Suppressor macrophage treated with lipopolysaccharide for 1 hour (primary cell): ENCODE data around the gene MAPK14.
"Not testable (repeated sequence)": the region's sequence is repeated elsewhere in the genome, so short reads cannot be mapped to it uniquely, and the experiment has no call there.

ENCODE experiments used
- DNase-seq, 3 donors: peaks; one replicate each; pipeline ENCODE4 v3.0.0-alpha.2; 2020 to 2022

The MAPK14 gene

DNA sequence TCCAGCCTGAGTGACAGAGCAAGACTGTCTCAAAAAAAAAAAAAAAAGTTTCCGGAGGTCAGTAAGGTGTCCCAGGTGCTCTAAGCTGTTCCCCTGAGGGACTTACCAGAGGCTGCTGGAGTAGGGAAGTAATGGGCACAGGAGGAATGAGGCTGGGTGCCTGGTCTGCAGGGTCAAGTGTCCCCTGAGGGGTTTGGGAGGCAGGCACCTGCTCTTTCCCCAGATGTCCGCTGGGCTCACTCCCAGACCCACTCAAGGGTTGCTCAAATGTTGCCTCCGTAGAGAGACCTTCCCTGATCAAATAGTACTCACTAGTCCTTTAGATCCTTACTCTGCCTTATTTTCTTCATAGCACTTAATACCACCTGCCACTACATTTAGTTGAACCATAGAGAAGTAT lies 97.3 kb downstream of the MAPK14 start:
- DNase-seq, result no peak

DNA sequence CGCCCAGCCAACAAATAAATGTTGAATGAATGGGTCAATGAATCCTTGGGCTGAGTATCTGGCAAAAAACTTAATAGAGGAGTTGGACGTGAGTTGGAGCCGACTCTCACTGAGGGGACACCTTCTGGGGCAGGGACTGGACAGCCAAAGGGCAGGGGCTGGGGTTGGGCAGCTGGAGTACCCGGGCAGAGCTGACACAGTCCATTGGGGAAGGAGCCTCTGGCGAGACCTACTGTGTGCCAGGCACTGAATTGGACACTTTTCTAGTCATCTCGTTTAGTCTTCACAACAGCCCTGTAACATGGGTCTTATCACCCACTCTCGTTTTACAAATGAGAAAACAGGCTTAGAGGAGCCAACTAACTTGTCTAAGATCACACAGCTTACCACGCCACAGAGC lies 98.0 kb downstream of the MAPK14 start:
- DNase-seq, result no peak

DNA sequence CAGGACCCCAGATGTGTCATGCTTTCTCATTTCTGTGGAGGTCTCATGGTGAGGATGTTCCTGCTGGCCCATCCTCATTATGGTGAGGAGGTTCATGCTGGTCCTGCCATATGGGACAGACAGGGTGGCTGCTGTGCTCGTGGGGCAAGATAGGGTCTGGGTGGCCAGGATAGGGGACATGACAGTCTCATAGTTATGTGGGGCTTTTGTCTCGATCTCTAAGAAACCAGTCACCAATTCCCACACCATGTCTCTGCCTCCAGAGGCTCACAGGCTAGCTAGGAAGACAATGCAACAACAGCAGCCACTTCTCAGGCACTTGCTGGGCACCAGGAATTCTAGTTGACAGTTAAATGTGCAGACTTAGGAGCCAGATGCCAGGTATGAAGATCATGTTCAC lies 98.5 kb downstream of the MAPK14 start:
- DNase-seq, result no peak

DNA sequence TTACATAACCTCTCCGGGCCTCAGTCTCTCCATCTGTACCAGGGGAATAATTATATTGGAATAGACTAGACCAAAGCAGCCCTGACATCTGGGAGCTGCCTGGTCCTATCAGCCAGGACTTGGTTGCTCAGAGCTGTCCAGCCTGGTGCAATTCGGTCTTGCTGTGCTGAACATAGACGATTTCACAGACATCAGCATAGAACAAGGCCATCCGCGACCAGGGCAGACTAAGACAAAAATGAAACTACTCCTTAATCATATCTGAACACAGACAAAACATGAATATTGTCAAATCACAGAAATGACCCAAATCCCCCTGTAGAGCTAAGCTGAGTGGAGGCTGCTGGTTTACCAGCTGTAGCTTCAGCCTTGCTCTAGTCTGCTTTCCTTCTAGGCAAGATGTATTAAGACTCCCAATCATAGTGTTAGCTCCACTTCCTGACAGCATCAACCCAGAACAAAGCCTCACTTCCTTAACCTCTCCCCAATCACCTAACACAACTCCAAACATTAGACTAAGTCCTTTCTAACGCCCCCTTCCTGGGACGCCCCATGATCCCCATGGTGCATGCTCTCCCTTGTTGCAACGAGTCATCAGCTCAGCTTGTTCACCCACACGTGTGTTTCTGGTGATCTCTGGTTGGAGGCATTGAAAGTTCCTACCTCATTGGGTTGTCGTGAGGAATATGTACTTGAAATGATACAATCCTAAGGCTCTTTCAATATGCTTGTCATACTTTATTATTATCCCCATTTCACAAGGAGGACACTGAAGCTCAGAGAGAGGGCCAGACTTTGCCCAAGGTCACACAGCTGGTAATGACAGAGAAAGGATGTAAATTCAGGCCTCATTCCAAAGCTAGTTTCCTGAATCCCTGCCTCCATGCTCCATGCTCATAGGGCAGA lies 99.2 kb downstream of the MAPK14 start:
- peak; percentile 80 to 91 (median 87) for DNase-seq

DNA sequence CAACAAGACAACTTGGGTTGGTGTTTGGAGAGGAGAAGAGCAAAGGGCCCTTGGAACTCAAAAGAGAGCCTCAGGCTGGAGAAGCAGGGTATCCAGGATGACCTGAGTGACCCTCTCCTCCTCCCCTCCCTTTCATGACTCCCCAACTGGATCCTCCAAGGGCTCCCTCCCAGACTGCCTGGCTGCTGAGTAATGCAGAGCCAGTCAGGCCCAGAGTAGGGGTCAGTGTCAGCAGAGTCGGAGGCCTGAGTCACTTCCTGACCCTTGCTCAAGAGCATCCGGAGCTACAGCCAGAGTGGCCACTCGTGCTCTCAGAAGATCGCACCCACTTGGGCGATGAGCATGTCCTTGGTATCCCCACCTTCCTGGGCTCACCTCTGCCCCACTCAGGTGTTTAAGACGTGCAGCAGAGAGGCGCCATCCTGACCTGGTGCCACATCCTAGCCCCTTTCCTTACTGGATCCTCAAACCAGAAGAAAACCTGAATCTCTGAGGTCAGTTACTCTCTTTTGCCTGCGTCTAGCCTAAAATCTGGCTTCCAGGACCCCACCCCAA lies 99.9 kb downstream of the MAPK14 start:
- DNase-seq, result peak; percentile 94 to 97 (median 96)

DNA sequence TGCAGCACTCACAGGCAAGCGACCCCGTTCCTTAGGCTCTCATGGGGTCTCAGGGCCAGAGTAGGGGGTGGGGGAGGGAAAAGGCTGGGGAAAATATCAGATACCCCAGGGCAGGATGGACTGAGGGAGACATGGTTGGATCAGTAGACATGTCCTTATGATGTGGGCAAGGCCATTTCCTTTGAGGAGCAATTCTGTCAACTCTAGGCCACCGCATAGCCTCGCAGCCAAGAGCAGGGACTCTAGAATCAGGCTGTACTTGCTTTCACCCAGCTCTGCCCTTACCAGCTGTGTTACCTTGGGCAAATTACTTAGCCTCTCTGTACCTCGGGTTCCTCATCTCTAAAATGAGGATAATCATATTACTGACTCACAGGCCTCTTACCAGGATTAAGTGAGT lies 100.5 kb downstream of the MAPK14 start:
- DNase-seq, result peak in 1 of 3 donors; percentile 28

DNA sequence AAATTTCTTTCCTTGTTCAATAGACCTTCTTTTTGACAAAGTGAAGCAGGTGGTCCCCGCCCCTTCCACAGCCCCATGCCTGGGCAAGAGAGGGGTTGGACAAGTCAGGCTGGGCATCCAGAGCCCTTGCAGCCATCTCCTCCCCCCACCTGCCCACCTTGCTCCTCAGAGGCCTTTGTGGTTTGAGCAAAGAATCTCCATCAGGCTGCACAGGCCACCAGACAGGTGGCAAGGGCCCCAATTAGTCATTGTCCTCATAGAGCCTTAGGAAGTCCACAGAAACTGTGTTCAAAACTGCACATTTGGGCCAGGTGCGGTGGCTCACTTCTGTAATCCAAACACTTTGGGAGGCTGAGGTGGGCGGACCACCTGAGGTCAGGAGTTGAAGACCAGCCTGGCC lies 101.2 kb downstream of the MAPK14 start:
- DNase-seq, result no peak

DNA sequence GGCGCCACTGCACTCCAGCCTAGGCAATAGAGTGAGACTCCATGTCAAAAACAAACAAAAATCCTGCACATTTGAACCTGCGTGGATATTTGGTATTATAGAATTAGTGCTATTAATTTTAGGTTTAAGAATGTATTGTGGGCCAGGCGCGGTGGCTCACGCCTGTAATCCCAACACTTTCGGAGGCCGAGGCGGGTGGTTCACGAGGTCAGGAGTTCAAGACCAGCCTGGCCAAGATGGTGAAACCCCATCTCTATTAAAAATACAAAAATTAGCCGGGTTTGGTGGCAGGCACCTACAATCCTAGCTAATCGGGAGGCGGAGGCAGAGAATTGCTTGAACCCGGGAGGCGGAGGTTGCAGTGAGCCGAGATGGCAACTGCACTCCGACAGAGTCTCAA lies 101.7 kb downstream of the MAPK14 start:
- not testable (repeated sequence) for DNase-seq

DNA sequence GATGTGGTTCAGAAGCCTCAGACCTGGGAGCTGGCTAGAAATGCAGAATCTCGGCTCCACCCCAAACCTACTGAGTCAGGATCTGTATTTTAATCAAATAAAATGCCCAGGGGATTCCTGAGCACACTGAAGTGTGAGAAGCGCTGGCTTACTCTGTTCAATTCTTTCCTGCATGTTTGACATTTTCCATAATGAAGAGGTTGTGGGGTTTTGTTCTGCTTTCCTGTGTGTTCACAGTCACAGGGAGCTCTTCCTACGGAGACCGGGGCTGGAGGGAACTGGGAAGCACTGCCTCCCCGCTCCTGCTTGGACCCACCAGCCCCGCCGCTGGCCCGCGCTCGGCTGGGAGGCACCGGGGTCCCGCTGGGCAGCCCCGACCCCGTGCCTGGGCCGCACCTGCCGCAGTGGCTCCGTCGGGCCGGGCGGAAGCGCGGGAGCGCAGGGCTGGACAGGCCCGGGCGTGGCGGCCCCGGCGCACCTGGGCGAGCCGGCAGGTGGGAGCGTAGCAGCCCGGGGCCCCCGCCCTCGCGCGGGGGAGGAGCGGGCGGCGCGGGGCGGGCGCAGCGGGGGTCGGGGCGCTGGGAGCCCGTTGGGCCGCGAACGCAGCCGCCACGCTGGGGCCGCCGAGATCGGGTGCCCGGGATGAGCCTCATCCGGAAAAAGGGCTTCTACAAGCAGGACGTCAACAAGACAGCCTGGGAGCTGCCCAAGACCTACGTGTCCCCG lies 102.5 kb downstream of the MAPK14 start, which contains the start of gene MAPK13:
Gene MAPK13 (plus strand): TSS at position 573 of the 726 bp plus-strand sequence. CDS start 70 bp downstream, at position 643.
- DNase-seq, result peak; percentile 77 to 87 (median 78)

DNA sequence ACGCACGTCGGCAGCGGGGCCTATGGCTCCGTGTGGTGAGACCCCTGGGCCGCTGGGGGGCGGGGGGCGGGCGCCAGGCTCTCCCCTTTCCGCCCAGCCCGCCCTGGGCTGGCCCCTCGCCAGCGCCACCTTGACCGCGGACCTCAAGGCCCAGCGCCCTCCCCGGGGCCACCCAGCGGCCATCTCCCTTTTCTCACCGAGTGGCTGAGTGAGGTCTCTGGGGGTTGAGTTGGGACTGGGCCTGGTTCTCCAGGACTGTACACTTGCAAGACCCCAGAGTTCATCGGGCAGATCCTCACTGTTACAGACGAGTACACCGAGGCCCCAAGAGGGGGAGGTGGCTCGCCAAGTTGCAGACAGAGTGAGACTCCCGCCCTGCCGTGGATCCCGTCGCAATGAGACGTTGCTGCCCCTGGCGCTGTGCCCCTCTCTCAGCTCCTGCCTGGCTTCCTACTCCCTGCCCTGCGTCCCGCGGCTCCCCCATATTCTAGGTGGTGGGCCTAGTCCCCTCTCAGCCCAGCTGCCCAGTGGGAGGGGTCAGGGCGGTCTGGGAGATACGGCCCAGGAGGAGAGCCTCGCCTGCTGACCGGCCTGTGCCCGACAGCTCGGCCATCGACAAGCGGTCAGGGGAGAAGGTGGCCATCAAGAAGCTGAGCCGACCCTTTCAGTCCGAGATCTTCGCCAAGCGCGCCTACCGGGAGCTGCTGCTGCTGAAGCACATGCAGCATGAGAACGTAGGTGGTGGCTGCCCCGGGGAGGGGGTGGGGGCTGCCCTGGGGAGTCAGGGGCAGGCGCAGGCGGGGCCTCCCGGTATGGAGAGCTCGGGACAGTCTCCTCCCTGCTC lies 103.3 kb downstream of the MAPK14 start:
- DNase-seq, result peak; percentile 72 to 90 (median 73)

DNA sequence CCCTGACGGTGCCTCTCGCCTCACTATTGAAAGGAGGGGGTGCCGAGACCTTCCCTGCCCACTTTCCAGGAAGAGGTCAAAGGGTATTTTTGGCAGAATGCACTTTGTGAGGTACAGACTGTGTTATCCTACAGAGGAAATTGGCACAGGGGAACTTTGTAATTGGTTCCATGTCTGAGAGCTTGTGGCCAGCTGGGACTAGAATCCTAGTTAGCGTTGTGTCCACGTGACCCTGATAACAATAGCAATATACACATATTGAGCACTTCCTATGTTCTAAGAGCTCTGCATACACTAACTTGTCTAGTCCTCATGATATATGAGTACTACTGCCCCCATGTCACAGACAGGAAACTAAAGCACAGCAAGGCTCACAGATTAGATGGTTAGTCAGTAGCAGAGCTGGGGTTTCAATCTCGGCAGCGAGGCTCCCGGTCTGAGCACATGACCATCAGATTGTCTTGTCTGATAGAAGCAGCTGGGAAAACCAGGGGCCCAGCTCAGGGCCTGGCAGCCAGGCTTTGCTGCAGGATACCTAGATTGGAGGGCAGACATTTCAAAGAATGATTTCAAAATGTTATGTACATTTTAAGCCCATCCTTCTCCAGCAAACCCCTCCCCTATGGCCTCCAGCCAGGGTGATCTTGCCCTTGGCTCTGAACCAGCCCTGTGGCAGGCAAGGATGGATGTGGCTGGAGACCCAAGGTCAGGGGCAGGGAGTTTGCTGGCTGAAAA lies 104.1 kb downstream of the MAPK14 start:
- peak; percentile 70 to 76 (median 73) for DNase-seq

DNA sequence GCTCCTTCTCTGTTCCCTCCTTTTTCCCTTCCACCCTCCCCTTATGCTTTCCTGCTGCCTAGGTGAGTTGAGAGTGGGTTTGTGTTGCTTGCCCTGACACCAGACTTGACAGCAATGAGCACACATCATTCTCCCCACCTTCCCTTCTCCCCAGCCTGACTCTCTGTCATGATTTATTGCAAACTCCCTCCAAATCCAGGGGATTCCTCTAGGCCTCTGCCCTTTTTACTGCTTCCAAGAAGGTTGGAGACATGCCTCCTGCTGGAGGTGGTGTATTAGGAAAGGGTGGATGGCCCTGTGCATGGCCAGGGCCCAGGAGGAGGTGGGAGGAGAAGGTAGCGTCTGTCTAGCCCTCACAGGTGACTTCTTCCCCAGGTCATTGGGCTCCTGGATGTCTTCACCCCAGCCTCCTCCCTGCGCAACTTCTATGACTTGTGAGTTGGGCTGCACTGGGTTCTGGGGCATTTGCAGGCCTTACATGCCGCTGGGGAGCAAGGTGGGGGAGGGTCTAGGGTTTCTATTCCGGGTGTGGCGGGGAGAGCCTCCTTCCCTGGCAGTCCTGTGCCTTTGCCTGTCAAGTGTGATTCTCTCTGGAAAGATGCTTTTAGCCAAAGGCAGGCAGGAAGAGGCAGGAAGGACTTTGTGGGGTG lies 104.8 kb downstream of the MAPK14 start:
- DNase-seq, result no peak

DNA sequence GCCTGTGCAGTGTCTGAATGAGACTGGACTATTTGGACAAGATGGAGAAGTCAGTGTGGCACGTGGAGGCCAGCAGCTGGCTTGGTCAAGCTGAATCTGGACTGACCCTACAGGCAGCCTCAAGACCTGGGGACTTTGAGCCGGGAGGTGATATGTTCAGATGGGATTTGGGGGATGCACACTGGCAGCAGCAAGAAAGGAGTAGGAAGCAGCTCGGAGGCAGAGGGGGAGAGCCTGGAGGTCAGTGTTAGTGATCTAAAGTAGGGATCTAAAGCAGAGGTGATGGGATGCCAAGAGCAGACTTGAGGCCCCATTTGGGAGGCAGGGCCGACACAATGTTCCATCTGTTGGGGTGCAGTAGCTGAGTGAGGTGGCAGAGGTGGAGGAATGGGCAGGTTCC lies 105.5 kb downstream of the MAPK14 start:
- DNase-seq, result no peak

DNA sequence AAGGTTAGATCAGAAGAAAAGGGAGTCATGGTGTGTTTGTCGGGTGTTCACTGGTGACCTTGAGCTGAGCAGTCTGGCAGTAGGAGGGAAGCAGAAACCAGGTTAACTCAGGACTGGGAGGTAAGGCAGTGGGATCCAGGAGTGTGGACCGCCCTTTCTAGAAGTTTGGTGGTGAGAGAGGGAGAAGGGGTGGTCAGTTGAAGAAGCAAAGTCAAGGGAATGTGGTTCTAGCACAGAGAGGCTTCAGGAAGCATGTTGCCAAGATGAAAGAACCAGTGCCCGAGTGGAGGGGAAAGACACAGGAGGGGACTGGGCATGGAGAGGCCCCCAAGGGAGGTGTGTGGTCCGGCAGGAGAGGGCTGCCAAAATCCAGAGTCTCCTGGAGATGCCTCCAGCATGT lies 106.3 kb downstream of the MAPK14 start:
- no peak for DNase-seq

DNA sequence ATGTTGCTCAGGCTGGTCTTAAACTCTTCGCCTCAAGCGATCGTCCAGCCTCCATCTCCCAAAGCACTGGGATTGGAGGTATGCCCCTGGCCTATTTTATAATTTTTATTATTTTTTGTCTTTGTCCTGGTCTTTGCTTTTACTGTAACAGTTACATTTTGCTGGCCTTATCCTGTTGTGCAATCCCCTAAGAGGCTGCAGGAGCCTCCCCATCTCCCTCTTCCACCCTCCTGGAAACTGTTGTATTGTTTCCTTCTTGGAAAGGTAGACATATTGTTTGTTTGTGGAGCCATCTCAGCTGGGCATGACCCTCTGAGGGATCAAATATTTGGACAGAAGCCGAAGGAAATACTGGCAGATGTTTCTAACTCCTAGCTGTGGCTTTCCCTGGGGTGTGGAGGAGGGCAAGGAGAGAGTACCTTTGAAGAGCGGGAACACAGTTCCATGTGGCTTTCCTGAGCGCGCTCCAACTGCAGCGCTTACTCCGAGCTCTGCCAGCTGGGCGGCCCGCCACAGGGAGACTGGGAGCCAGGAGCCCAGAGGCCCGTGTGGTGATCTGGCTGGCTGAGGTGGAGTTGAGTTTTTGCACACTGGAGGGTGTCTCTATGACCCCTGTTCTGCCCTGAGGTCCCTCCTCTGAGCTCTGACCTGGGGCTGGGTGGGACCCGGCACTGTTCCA lies 107.6 kb downstream of the MAPK14 start:
- DNase-seq, result no peak

DNA sequence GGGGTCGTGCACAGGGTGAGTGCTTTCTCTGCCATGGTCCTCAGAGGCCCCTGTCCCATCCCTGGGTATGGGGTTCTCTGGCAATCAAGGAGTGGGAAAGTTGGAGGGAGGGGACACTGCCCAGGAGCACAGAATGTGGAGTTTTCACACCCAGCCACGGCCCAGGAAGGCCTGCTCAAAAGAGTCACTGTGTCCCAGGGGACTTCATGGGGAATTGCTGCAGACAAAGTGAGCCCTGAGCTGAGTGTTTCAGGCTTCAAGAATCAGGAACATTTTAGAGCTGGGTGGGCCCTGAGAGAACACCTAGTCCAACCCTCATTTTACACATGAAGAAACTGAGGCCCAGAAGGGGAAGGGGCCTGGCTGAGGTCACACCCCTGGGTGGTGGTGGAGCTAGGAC lies 108.4 kb downstream of the MAPK14 start:
- DNase-seq, result no peak

DNA sequence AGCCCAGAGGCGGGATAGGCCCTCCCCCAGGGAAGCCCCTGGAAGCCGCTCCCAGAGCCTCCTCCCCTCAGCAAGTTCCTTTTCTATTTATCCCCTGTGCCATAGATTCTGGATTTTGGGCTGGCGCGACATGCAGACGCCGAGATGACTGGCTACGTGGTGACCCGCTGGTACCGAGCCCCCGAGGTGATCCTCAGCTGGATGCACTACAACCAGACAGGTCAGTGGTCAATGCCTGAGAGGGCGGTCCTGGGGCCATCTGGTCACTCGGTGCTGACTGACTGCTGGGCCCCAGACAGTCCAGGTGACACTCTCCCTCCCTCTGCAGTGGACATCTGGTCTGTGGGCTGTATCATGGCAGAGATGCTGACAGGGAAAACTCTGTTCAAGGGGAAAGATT lies 108.9 kb downstream of the MAPK14 start:
- no peak for DNase-seq

DNA sequence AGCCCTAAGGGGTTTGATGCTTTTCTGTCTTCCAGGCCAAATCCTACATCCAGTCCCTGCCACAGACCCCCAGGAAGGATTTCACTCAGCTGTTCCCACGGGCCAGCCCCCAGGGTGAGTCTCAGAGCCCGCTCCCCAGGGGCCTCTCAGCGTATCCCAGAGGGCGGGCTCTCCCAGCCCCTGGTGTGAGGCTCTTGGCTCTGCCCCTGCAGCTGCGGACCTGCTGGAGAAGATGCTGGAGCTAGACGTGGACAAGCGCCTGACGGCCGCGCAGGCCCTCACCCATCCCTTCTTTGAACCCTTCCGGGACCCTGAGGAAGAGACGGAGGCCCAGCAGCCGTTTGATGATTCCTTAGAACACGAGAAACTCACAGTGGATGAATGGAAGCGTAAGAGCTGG lies 111.1 kb downstream of the MAPK14 start:
- no peak for DNase-seq

DNA sequence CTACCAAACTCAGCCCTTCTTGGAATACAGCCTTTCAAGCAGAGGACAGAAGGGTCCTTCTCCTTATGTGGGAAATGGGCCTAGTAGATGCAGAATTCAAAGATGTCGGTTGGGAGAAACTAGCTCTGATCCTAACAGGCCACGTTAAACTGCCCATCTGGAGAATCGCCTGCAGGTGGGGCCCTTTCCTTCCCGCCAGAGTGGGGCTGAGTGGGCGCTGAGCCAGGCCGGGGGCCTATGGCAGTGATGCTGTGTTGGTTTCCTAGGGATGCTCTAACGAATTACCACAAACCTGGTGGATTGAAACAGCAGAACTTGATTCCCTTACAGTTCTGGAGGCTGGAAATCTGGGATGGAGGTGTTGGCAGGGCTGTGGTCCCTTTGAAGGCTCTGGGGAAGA lies 111.8 kb downstream of the MAPK14 start:
- peak in 1 of 3 donors; percentile 44 for DNase-seq

DNA sequence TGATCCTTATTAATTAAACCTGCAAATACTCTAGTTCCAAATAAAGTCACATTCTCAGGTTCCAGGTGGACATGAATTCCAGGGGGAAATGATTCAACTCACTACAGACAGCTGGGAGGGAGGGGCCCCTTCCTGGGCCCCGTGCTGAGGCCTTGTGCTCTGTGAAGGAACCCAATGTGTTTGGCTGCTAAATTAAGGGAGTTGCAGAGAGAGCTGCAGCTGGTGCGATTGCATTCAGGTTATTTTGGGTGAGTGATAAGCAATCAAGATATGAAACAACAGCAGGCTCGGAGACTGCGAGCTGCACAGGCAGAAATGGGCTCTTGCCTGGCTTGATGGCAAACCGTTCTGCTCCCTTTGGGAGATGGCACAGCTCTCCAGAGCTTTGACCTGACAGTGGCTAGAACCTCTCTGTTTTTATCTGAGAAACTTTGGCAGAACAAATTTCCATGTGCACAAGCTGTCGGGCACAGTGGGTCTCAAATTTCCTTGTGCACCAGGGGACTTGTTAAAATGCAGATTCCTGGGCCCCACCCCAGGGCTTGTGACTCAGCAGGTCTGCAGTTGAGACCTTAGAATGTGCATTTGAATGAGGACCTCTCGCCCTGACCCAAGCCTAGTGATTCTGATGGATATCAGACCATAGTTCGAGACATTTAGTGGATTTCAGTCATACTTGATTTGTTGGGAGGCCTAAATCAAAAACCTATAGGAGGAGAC lies 112.5 kb downstream of the MAPK14 start:
- DNase-seq, result no peak
